Esophagus muscularis mucosa (tissue), 4 donors: Measurements from ENCODE around the gene CAP2.

Experiments
- CTCF ChIP-seq, 3 experiments: fragments of 200-600 bp in 2 of 3; fragments of 450-650 bp in 1 of 3; sonication (generic) in 2 of 3; IDR thresholded peaks; one replicate each; pipeline ENCODE4 v1.5.1; 2017 to 2019; ENCODE audit warnings: antibody characterized with exemption in 3 of 3, mild to moderate bottlenecking in 2 of 3, moderate library complexity in 1 of 3
- EP300 ChIP-seq: sonication (generic); formaldehyde crosslinking; IDR thresholded peaks from one replicate; pipeline ENCODE4 v1.6.1; 2017; ENCODE audit warnings: antibody characterized with exemption
- POLR2A ChIP-seq: fragments of 450-650 bp; IDR thresholded peaks from one replicate; pipeline ENCODE4 v1.6.1; 2017; ENCODE audit warnings: antibody characterized with exemption, moderate library complexity, mild to moderate bottlenecking, low read depth

- no peak for TF ChIP-seq CTCF (IDR thresholded peaks at IDR 0.05)
- no peak for TF ChIP-seq EP300
- TF ChIP-seq POLR2A, result no peak
Measured at GRCh38 chr6:17589406-17590096, 196.2 kb downstream of the CAP2 start.
